GM12872 (cell line): ENCODE results near the gene TRAPPC2.

Experiments used
- TF ChIP-seq, protein P1 (sequence below): IDR thresholded peaks from 3 replicates; pipeline ENCODE4 v1.5.1; 2011; ENCODE audit warnings: low read depth, mild to moderate bottlenecking, low read length, moderate library complexity; ENCODE audit not compliant: insufficient read depth

Gene TRAPPC2

DNA sequence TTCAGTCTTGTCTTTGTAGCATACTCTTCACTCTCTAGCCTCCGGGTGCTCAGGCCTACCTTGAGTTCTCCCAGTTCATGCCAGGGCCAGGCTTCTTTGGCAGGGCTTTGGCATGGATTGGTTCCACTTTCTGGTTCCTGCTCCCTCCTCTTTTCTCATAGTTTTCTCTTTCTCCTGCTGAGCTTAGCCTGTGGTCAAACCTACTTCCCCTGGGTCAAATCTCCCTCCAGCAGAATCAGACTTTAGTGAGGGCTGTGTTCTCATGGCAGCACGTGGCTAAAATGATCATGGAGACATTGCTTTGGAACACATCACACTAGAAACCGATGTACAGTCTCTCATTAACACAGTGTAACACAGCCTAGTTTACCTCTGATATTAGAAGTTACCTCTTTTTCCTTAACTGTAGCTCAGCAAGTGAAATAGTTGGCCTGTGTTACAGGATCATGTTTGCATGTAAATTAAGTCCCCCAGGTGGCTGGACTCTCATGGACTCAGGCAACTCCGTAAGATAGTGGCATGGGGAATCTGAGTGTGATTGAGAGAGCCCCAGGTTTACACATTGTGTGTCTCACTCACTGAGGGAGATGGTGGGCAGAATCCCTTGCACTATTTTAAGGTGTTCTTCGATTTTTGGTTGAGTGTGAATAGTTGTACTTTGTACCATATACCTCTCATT, 32.2 kb downstream of the TRAPPC2 start:
- TF ChIP-seq, protein P1, sequence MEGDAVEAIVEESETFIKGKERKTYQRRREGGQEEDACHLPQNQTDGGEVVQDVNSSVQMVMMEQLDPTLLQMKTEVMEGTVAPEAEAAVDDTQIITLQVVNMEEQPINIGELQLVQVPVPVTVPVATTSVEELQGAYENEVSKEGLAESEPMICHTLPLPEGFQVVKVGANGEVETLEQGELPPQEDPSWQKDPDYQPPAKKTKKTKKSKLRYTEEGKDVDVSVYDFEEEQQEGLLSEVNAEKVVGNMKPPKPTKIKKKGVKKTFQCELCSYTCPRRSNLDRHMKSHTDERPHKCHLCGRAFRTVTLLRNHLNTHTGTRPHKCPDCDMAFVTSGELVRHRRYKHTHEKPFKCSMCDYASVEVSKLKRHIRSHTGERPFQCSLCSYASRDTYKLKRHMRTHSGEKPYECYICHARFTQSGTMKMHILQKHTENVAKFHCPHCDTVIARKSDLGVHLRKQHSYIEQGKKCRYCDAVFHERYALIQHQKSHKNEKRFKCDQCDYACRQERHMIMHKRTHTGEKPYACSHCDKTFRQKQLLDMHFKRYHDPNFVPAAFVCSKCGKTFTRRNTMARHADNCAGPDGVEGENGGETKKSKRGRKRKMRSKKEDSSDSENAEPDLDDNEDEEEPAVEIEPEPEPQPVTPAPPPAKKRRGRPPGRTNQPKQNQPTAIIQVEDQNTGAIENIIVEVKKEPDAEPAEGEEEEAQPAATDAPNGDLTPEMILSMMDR: no peak

DNA sequence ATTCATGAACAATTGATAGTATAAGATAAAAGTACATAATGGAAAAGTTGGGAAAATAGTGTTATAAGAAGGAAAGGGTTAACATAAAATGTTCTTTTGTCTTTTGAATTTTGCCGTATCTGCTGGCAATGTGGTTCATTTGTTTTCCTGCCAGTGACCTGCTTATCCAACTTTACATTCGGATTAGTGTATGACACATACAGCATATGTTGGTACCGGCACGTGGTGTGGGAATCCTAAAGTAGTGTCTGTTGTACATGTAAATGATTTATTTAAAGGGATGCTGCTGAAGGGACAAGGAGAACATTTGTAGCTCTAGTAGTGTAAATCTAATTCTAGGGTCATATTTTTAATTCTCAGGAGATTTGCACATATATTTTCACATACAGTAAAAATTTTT, 34.0 kb downstream of the TRAPPC2 start:
- TF ChIP-seq, protein P1: no peak

DNA sequence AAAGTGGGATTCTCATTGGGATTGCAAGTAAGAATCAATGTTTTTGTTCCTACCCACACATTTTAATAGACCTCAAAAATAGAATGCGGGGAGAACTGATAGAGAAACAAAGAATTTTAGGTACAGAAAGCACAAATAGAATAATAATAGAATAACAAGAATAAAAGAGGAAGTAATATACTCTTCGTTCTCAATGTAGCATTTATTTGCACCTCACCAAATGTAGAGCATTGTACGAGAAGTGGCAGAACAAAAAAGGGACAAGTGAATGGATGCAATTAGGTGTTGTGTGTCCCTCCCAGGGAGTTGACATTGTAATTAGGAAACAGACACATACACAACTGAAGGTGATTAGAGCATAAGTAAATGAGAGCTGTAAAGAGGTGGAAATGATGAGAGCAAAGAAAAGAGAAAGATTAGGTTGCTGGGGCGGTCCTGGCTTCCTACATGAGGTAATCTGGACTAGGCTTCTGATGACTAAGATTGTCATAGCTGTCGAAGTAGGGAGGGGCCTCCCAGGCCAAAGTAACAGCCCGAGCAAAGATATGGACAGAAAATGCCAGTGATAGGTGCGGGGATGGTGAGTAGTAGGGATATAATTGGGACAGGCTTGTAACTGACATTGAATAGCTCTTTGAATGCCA, 35.1 kb downstream of the TRAPPC2 start:
- TF ChIP-seq, protein P1: no peak

DNA sequence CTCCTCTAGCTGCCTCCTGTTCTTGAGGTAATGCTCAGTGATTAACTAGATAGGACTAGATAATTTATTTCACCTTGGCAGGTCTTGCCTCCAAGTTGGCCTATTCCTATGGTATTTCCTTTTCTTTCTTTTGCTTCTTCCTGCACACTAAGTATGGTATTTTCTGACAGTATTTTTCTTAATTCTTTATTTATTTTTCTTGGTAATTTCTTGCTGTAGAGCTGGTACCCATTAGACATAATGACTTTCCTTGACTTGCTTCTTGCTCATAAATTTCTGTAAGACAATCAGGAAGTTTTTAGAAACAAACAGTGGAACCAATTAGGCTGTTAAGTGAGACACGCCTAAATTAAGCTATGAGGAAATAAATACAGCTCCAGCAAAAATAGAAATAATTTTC, 36.0 kb downstream of the TRAPPC2 start:
- TF ChIP-seq, protein P1: no peak

DNA sequence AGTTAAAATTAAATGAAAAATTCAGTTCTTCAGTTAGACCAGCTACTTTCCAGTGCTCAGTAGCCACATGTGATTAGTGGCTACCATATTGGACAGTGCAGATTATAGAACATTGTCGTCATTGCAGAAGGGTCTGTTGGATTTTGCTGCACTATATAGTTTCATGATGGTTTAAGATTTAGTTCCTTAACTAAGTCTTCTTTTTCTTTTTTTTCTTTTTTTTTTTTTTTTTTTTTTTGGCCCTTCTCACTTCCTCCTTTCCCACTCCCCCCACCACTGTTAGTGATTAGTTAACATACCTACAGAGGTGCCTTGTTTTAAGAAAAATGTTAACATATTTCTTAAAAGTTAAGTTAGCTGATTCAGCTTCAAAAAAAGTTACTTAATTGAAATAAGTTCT, 36.4 kb downstream of the TRAPPC2 start:
- TF ChIP-seq, protein P1: no peak

DNA sequence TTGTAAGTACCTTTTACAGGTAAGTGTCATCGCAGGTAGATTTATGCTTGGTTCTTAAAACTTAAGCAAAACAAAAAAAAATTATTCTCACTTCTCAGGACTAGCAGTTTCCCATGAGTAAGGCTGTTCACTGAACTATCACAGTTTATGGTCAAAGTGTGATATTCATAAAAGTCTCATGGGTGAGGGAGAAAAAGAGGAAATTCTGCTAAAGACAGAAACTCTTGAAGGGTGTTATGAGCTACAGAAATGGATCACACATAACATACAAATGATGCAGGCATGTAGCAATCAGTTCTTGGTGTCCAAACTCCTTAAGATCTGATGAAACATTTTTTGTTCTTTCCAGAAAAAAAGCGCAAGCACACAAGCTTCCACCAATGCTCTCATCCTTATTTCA, 37.0 kb downstream of the TRAPPC2 start:
- TF ChIP-seq, protein P1: no peak

DNA sequence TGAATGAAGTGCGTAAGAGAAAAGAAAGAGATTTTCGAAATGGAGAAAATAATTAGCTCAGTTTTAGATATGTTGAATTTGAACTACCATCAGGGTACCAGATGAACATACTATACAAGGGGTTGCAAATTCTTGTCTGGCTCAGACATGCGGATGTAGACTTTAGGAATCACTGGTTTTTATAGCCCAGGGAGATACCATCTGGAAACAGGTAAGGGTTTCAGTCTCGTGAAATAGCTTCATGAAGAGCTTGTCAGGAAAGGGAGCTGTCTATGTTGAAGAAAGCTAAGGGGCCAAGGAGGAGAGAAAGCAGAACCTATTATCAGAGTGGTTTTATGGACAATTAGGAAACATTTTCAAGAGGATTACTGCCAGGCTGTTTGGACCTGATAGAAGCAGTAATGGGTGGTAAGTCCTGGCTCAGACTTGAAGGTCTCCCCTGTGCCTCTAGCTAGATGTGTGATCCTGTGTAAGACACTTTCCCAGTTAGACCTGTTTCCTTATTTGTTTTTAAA, 38.8 kb downstream of the TRAPPC2 start:
- TF ChIP-seq, protein P1: no peak
